HG03196 (cell line): ENCODE measurements around the gene RAD51.

Experiments used
- ATAC-seq: cut with Tn5 transposase; IDR thresholded peaks from one replicate; pipeline ENCODE4 v1.9.1; 2021; ENCODE audit not compliant: unreplicated experiment

Gene RAD51

DNA sequence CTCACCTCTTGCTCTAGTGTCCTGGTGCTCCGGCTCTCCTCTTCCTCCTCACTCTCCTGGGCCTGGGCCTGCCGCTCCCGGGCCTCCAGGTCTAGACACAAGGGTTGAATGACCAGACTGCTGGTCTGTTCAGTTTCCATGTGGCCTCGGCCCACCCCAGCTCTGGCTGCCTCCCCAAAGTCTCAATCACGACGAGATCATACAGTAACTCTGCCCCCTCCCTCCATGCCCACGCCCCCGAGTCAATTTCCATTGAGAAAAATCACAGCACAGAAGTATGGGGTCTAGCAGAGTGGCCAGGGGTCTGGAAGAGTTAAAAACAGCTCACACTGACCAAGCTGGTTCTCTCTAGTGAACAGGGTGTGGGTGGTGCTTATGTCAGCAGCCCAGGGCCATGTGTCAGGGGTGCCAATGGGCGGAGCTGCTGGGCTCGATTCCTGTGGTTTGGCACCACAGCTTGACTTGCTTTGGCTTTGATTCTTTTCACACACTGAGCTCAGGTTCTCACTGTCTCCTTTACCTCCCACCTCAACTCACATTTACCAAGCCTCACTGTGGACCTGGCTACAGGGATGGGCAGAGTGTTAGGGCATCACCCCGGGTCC, 81.7 kb downstream of the RAD51 start:
- ATAC-seq, result no peak
